Activated naive CD4-positive, alpha-beta T cell treated with anti-CD3 and anti-CD28 coated beads, Interleukin-2, amount 50 U/mL, for 72 hours (primary cell): Measurements from ENCODE around the gene PFKP. TPM values are rescaled to one million over a fixed set of nuclear protein-coding genes. Genes with fewer than 3 reads are reported as not detected.

ENCODE experiments used
- total RNA-seq, 2 donors: library from RNA; stranded (reverse); gene quantifications; one replicate each; pipeline ENCODE4 v1.2.3, GENCODE V29; 2022

PFKP gene
- total RNA-seq, 2 donors from 2014 or later, result 63.7 to 258 TPM

Other genes with a start within 250 kb of the PFKP start
- 10 to 100 TPM; 61.1 to 75.0 TPM for gene PITRM1, start 105.2 kb downstream of the PFKP start, total RNA-seq